HepG2 (cell line): ENCODE data around the gene NME1. TPM values are rescaled to one million over a fixed set of nuclear protein-coding genes. Genes with fewer than 3 reads are reported as not detected.

Experiments used
- BCL3 ChIP-seq: sonication (generic); formaldehyde crosslinking; IDR thresholded peaks from 2 replicates; pipeline ENCODE4 v1.5.1; 2020; ENCODE audit warnings: mild to moderate bottlenecking, missing genetic modification reagents, moderate library complexity
- CERS6 ChIP-seq: sonication (generic); formaldehyde crosslinking; IDR thresholded peaks from 2 replicates; pipeline ENCODE4 v1.5.0; 2020; ENCODE audit warnings: missing genetic modification reagents
- FOXM1 ChIP-seq: sonication (generic); formaldehyde crosslinking; IDR thresholded peaks from 2 replicates; pipeline ENCODE4 v1.5.0; 2020; ENCODE audit warnings: missing genetic modification reagents
- GTF2F1 ChIP-seq: fragments of 150-350 bp; IDR thresholded peaks from 2 replicates; pipeline ENCODE4 v1.6.1; 2014; ENCODE audit warnings: low read length
- HHEX ChIP-seq: IDR thresholded peaks from 2 replicates; pipeline ENCODE4 v1.6.1; 2016; ENCODE audit warnings: control low read depth
- HMG20A ChIP-seq: IDR thresholded peaks from 2 replicates; pipeline ENCODE4 v1.6.1; 2016; ENCODE audit warnings: borderline replicate concordance
- HOMEZ ChIP-seq: IDR thresholded peaks from 2 replicates; pipeline ENCODE4 v1.6.1; 2016; ENCODE audit warnings: low read depth
- MLLT10 ChIP-seq: sonication (generic); formaldehyde crosslinking; IDR thresholded peaks from 2 replicates; pipeline ENCODE4 v1.4.0; 2020; ENCODE audit warnings: missing genetic modification reagents
- NCOR1 ChIP-seq: fragments of 200-600 bp; sonication (generic); IDR thresholded peaks from 2 replicates; pipeline ENCODE4 v1.7.0; 2017; ENCODE audit warnings: antibody characterized with exemption, low read length, borderline replicate concordance
- NFATC3 ChIP-seq: sonication (generic); formaldehyde crosslinking; IDR thresholded peaks from 2 replicates; pipeline ENCODE4 v1.5.1; 2020; ENCODE audit warnings: mild to moderate bottlenecking, missing genetic modification reagents
- NFE2L1 ChIP-seq: sonication (generic); formaldehyde crosslinking; IDR thresholded peaks from 2 replicates; pipeline ENCODE4 v1.4.0; 2020; ENCODE audit warnings: missing genetic modification reagents, mild to moderate bottlenecking, borderline replicate concordance
- PAX8 ChIP-seq: sonication (generic); formaldehyde crosslinking; IDR thresholded peaks from 2 replicates; pipeline ENCODE4 v1.8.0; 2022; ENCODE audit warnings: mild to moderate bottlenecking, missing genetic modification reagents, borderline replicate concordance
- SCMH1 ChIP-seq: sonication (generic); formaldehyde crosslinking; IDR thresholded peaks from 2 replicates; pipeline ENCODE4 v1.9.0; 2021; ENCODE audit warnings: missing genetic modification reagents, mild to moderate bottlenecking, borderline replicate concordance
- SNRNP70 ChIP-seq: fragments of 200-400 bp; formaldehyde crosslinking; IDR thresholded peaks from 2 replicates; pipeline ENCODE4 v1.6.1; 2017; ENCODE audit warnings: mild to moderate bottlenecking, low read depth, low read length, moderate library complexity
- SP1 ChIP-seq, 2 experiments: fragments of 450-650 bp in 1 of 2; sonication (generic) in 1 of 2; formaldehyde crosslinking in 1 of 2; IDR thresholded peaks; 2 replicates each; pipeline versions ENCODE4 v1.4.0 to v1.6.1; 2016 to 2020; ENCODE audit warnings: missing genetic modification reagents in 1 of 2
- STAG1 ChIP-seq: sonication (generic); formaldehyde crosslinking; IDR thresholded peaks from 2 replicates; pipeline ENCODE4 v1.4.0; 2020; ENCODE audit warnings: missing genetic modification reagents
- TP53 ChIP-seq: sonication (generic); formaldehyde crosslinking; conservative IDR thresholded peaks from 2 replicates; pipeline ENCODE4 v1.4.0; 2020; ENCODE audit warnings: missing genetic modification reagents
- ZBTB20 ChIP-seq: sonication (generic); formaldehyde crosslinking; IDR thresholded peaks from 2 replicates; pipeline ENCODE4 v1.8.1; 2023; ENCODE audit warnings: missing genetic modification reagents, low read depth, mild to moderate bottlenecking, borderline replicate concordance
- ZNF468 ChIP-seq: sonication (generic); formaldehyde crosslinking; IDR thresholded peaks from 2 replicates; pipeline ENCODE4 v1.8.0; 2022; ENCODE audit warnings: mild to moderate bottlenecking, moderate library complexity, missing genetic modification reagents
- ZNF567 ChIP-seq: sonication (generic); formaldehyde crosslinking; IDR thresholded peaks from 2 replicates; pipeline ENCODE4 v1.8.1; 2023; ENCODE audit warnings: mild to moderate bottlenecking, missing genetic modification reagents, borderline replicate concordance
- ZNF740 ChIP-seq: sonication (generic); formaldehyde crosslinking; IDR thresholded peaks from 2 replicates; pipeline ENCODE4 v1.4.0; 2020; ENCODE audit warnings: missing genetic modification reagents
- ZNF83 ChIP-seq: sonication (generic); formaldehyde crosslinking; IDR thresholded peaks from 2 replicates; pipeline ENCODE4 v1.4.0; 2020; ENCODE audit warnings: missing genetic modification reagents, mild to moderate bottlenecking, borderline replicate concordance
- ZNF883 ChIP-seq: sonication (generic); formaldehyde crosslinking; IDR thresholded peaks from 2 replicates; pipeline ENCODE4 v1.5.1; 2020; ENCODE audit warnings: mild to moderate bottlenecking, missing genetic modification reagents; ENCODE audit errors: not compliant biosample characterization
- polyA plus RNA-seq, 8 experiments: library from polyadenylated mRNA; depleted of rRNA in 3 of 8; stranded (reverse) in 7 of 8; unstranded in 1 of 8; fragments of >200 nt; fragmentation: Illumina TruSeq in 4 of 8; extraction: Trizol in 4 of 8; gene quantifications; 2 replicates each; pipeline versions ENCODE4 v1.2.1 to v1.2.3, GENCODE V29; 2011 to 2016; ENCODE audit warnings: low read depth in 4 of 8, missing spikeins in 1 of 8, mixed read lengths in 1 of 8; ENCODE audit not compliant: insufficient read depth in 1 of 8
- total RNA-seq, 5 experiments: library from RNA; depleted of rRNA; stranded (reverse); fragments of >200 nt; fragmentation: Illumina TruSeq; extraction: Trizol; gene quantifications; 2 replicates each; pipeline ENCODE4 v1.2.3, GENCODE V29; 2016; ENCODE audit warnings: low read depth in 1 of 5
- TF ChIP-seq, protein P1 (sequence below): sonication (generic); formaldehyde crosslinking; IDR thresholded peaks from 2 replicates; pipeline ENCODE4 v1.4.0; 2020; ENCODE audit warnings: missing genetic modification reagents

Gene NME1
- total and polyA plus RNA-seq, 2 of the 13 experiments (the other 11 are each of a cell fraction or from before 2014, with no cell fraction given) = 295 to 516 TPM

DNA sequence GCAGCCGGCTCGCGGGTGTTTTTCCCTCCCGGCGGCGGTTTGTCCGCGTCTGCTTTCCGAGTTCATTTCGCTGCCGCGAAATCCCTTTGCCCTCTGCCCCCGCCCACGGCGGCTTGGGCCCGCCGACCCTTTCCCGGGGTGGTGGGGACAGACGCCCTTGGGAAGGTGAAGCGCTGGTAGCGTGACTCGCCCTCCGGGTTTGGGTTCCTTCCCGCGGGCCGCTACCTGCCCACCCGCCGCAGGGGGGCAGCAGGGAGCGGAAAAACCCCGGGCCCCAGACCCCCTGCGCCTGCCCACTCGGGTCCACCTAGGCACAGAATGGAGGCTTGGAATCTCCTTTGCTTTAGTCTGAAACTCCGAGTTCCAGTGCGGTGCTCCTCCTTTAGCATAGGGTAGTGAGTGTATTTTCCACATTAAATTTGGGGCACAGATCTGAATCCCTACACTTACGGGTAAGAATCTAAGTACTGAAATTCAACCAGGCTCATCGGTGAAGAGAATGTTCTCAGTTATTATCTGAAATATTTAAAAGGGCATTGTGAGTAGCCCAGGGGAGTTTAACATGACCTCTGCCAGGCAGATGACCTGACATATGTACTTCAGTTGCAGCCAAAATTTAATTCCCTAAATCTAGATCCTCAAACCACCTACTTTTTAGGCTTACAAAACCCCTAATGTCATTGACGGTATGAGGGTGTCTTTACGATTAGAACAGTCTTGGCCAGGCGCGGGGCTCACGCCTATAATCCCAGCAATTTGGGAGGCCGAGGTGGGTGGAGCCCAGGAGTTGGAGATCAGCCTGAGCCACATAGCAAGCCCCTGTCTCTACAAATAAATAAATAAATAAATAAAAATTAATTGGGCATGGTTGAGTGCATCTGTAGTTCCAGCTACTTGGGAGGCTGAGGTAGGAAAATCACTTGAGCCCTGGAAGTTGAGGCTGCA is 13.9 kb downstream of the NME1 start (continued):
- no peak for TF ChIP-seq BCL3 (CRISPR knock-in tag)
- TF ChIP-seq ZNF883 = no peak
- TF ChIP-seq ZNF468 (CRISPR knock-in tag) = no peak
- no peak for TF ChIP-seq HMG20A
- TF ChIP-seq TP53 = 0 out of 2 replicates have a peak, but pooled peaks have one; percentile 13
- TF ChIP-seq, protein P1, sequence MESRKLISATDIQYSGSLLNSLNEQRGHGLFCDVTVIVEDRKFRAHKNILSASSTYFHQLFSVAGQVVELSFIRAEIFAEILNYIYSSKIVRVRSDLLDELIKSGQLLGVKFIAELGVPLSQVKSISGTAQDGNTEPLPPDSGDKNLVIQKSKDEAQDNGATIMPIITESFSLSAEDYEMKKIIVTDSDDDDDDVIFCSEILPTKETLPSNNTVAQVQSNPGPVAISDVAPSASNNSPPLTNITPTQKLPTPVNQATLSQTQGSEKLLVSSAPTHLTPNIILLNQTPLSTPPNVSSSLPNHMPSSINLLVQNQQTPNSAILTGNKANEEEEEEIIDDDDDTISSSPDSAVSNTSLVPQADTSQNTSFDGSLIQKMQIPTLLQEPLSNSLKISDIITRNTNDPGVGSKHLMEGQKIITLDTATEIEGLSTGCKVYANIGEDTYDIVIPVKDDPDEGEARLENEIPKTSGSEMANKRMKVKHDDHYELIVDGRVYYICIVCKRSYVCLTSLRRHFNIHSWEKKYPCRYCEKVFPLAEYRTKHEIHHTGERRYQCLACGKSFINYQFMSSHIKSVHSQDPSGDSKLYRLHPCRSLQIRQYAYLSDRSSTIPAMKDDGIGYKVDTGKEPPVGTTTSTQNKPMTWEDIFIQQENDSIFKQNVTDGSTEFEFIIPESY = no peak
- TF ChIP-seq STAG1 (CRISPR knock-in tag) = peak; percentile 54
- no peak for TF ChIP-seq ZNF740
- TF ChIP-seq SP1 (IDR thresholded peaks at IDR 0.05) = no peak
- no peak for TF ChIP-seq SP1 (CRISPR knock-in tag; IDR thresholded peaks at IDR 0.05)
- TF ChIP-seq CERS6 (CRISPR knock-in tag) = no peak
- TF ChIP-seq NFE2L1 = no peak
- no peak for TF ChIP-seq SCMH1 (CRISPR knock-in tag)
- no peak for TF ChIP-seq NFATC3
- no peak for TF ChIP-seq NCOR1
- TF ChIP-seq ZBTB20 (CRISPR knock-in tag) = no peak; the same call in 1 of the 2 replicates
- TF ChIP-seq GTF2F1 = no peak
- TF ChIP-seq SNRNP70 = no peak
- TF ChIP-seq HHEX (CRISPR knock-in tag) = no peak
- no peak for TF ChIP-seq MLLT10 (CRISPR knock-in tag)
- no peak for TF ChIP-seq HOMEZ (CRISPR knock-in tag)
- no peak; the same call in 1 of the 2 replicates for TF ChIP-seq PAX8 (CRISPR knock-in tag)
- TF ChIP-seq ZNF567 = no peak
- TF ChIP-seq ZNF83 (CRISPR knock-in tag) = peak; percentile 44; the same call in 1 of the 2 replicates
- TF ChIP-seq FOXM1 (CRISPR knock-in tag) = no peak
